ENCODE results near the gene SLC9A3.

- no peak for TF ChIP-seq EZH2phosphoT487 (IDR thresholded peaks at IDR 0.05; ENCODE audit: borderline replicate concordance, low read length)
- no peak for TF ChIP-seq CTCF (IDR thresholded peaks at IDR 0.05; ENCODE audit: low read depth, low read length, poor library complexity, severe bottlenecking)
Measured at GRCh38 chr5:539469-540070, 15.3 kb upstream of the SLC9A3 start.
